ENCODE data around the gene ARID1B. TPM values are rescaled to one million over a fixed set of nuclear protein-coding genes. Genes with fewer than 3 reads are reported as not detected.
A peak's percentile ranks its signal among the peaks of the same experiment; 100 is the strongest.

ARID1B gene
- total RNA-seq, result 108 TPM

DNA sequence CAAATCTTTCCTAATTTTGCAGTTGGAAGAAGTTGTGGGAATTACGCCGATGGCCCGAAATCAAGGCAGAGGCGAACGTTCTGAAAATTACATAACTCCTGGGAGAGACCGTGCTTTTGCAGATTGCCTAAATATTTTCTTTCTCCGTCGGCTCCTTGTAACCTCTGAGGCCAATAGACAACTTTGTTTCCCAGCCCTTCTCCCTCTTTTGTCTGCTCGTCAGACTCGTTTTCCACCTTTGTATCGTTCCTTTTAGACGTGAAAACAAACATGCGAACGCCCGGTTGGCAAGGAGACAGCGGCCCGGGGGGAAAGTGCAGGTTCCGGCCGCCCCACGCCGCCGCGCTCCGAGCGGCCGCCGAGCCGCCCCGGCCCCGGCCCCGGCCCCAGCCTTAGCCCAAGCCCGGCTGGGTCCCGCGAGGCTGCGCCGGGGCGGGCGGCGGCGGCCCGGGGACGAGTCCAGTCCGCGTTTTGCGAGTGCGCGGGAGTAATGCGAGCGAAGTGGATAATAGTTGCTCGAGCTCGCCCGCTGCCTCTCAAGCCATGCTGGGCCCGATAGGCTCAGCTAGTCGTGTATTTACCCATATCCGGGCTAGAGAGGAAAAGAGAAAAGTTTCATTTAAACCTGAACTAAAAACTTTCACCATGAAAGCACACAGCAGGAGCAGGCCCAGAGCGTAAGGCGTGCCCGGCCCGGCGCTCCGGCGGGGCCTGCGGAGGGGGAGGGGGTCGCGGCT lies at the start of gene ARID1B:
TSS of gene ARID1B (plus strand) at position 539 of the 737 bp plus-strand sequence. CDS start 303 bp downstream, outside the sequence.
- DNase-seq, result peak; percentile 75

DNA sequence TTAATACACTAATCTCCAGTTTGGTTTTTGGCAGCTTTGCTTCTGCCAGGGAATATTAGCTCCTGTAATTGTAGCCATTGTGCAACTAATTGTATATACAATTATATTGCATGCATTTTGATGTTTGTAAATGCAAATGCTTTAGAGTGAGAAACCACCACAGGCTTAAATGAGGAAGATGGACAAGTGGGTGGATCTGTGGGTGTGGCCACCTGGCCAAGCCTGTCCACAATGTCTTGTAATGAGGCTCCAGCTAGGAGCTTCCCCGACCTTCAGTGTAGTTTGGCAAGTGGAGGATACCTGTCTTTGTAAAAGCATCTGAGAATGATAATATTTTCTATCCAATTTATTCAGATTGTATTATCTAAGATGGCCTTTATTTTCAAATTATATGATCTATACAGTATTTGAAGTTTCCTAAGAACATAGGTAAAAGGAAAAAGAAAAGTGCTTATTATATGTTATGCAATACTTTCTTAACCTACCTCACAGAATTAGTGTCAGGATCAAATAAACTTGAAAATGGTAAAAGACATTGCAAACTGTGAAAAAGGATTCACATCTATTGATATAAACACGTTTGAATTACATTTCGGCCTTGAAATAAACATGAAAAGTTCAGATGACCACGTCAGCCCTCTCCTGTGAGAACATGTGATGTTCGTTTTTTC lies 49.3 kb upstream of the ARID1B start:
- no peak for DNase-seq

GRCh38 chr6:156729248-156729647 lies 47.9 kb upstream of the ARID1B start:
- no peak for DNase-seq

DNA sequence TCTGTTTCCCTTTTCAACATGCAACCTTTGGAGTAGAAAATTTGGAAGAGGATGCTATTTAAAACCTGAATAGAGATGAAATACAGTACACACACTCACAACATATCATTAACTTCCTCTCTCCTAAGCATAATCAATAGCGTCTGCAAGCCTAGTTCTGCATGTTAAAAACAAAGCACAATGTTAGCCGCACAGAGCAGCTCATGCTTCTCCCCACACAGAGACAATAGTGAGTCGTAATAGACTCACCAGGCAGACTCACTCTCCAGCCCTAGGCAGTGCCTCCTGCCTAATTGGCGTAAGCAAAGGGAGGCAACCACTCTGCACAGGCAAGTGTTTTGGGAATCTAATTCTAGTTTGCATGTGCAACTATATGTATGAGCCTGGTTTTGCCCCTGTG lies 45.8 kb upstream of the ARID1B start:
- no peak for DNase-seq

- DNase-seq, result no peak
These were observed 41.4 kb upstream of the ARID1B start for GRCh38 chr6:156735751-156736150.

DNA sequence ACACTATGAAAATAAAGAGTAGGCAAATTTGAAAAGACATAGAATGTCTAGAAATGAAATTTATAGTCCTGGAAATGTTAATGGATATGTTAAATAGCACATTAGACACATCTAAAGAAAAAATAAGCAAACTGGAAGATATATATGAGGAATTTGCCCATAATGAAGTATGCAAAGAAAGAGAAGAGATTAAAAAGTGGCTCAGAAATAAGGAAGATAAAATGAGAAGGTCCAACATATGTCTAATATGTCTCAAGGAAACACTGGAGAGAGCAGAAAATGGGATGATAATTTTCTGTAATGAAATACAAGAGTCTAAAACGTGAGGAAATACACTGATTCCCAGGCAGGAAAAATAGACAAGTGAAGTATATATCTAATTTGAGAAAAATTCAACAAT lies 36.6 kb upstream of the ARID1B start:
- DNase-seq, result no peak

- no peak for DNase-seq
These were observed 35.7 kb upstream of the ARID1B start for GRCh38 chr6:156741287-156742073.

DNA sequence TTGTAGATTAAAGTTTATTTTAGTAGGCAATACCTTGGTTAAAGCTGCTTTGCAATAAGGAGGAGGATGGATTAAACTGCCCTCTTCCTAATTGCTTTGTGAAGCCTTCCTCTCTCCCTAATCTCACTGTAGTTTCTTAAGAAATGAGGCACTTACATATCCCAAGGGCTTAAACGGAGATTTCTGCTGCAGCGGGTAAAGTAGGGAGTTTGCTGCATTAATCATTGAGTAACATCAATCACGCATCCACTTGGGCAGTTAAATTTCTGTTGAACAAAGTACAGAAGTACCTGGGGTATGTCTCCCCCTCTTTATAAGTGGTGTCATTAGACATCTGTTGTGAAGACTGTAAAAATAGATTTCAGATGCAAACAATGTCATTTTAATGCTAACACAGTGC lies 29.5 kb upstream of the ARID1B start:
- DNase-seq, result no peak

- DNase-seq, result no peak
These were observed 28.7 kb upstream of the ARID1B start for GRCh38 chr6:156748504-156748903.

DNA sequence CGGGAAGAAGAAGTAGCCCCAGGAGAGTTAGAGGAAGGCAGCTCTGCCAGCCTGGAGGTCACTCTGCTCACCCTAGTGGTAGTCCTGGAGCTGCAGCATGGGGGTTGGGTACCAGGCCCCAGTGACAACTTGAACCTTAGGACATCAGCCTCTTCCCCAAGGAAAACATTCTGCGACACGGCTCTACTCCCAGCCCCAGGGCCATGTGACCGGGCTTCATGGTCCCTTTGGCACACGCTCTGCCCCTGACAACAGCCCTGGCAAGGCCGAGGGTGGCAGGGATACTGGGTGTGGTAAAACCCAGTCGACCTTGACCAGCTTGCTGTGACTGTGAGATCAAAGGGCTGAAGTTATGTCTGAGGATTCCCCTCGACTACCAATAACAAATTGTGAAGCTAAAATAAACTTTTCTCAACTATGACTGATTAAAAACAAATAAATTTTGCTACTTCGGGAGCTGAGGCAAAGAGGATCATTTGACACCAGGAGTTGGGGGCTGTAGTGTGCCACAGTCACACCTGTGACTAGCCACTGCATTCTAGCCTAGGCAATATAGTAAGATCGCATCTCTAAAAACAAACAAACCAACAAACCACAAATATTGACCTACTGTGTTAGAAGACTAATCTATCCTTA lies 24.4 kb upstream of the ARID1B start:
- DNase-seq, result no peak

DNA sequence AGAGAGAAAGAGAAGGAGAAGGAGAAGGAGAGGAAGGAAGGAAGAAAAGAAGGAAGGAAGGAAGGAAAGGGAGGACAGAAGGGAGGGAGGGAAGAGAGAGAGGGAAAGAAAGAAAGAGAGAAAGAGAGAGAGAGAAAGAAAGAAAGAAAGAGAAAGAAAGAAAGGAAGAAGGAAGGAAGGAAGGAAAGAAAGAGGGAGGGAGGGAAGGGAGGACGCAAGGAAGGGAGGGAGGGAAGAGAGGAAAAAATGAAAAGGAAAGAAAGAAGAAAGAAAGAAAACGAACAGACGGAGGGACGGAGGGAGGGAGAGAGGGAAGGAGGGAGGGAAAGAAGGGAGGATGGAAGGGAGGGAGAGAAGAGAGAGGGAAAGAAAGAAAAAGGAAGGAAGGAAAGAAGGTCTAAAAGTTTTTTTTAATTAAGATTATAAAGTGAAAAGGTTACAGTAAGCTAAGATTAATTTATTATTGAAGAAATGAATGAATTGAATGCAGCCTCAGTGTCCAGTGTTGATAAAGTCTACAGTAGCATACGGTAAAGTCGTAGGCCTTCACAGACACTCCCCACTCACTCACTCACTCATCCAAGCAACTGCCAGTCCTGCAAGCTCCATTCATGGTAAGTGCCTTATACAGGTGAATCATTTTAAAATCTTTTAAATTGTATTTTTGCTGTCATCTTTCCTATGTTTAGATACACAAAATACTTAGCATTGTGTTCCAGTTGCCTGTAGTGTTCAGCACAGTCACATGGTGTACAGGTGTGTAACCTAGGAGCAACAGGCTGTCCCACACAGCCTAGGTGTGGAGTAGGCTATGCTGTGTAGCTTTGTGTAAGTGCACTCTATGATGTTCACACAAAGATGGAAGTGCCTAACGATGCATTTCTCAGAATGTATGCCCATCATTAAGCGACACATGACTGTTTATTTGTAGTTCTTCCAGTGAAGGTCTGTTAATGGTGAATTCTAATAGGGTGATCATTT lies 20.3 kb upstream of the ARID1B start:
- no peak for DNase-seq

GRCh38 chr6:156757849-156758248 lies 19.3 kb upstream of the ARID1B start:
- DNase-seq, result no peak

DNA sequence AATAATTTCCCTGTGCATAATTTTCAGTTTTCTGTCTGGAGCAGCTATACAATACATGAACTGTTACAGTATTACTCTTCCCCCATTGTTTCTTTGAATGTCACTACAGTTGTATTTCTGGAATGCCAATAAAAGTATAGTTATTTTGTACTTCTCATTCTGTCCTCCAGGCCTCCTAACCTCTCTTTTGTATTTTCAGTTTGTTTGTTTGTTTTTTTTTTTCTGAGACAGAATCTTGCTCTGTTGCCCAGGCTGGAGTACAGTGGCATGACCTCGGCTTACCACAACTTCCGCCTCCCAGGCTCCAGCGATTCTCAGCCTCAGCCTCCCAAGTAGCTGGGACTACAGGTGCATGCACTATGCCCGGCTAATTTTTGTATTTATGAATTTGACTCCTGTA lies 16.8 kb upstream of the ARID1B start:
- no peak for DNase-seq

- DNase-seq, result no peak
These were observed 14.6 kb upstream of the ARID1B start for GRCh38 chr6:156762547-156762946.

DNA sequence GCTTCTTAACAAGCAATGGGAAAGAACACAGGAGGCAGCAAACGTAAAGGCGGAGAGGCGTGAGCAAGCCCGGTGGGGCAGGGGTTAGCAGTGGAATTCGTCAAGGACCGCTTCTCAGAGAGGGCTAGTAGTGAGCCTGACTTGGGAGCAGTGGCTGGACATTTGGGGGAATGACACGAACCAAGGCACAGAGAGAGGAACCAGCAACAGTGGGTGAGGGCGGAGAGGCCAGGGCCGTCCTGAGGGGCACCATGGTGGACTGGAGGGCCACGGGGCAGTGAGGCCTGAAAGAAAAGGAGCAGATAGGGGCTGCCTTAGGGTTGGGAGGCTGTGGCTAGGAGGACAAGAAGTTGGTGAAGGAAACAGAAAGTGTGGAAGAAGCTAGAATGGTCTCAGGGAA lies 12.1 kb upstream of the ARID1B start:
- no peak for DNase-seq

- DNase-seq, result no peak
These were observed 9.3 kb upstream of the ARID1B start for GRCh38 chr6:156767603-156768467.

- DNase-seq, result no peak
These were observed 6.1 kb upstream of the ARID1B start for GRCh38 chr6:156771047-156771446.

DNA sequence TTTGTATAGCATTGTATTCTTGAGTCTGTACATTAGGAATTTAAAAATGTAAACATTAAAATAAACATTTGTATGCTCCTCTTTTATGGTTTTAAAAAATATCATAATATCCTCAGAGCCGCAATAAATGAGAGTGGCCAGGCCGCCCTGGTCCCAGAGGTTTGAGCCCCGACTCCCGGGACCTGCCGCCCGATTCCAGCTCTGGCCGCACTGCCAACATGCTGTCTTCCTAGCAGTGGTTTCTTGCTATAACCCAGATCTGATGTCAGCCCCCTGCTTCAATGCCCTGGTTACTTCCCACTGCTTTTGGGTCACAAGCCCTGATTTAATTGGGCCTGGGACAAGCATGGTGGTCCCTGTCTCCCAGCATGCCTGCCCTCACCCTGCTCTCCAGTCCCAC lies 5.4 kb upstream of the ARID1B start:
- no peak for DNase-seq

- no peak for DNase-seq
These were observed 3.7 kb upstream of the ARID1B start for GRCh38 chr6:156773476-156773875.
